GM12801 (cell line): Measurements from ENCODE around the gene IL4I1.

Experiments
- TF ChIP-seq, protein P1 (sequence below): IDR thresholded peaks from one replicate; pipeline ENCODE4 v1.5.1; 2011; ENCODE audit warnings: control low read depth; ENCODE audit not compliant: insufficient read length; ENCODE audit errors: extremely low read depth

The IL4I1 gene

DNA sequence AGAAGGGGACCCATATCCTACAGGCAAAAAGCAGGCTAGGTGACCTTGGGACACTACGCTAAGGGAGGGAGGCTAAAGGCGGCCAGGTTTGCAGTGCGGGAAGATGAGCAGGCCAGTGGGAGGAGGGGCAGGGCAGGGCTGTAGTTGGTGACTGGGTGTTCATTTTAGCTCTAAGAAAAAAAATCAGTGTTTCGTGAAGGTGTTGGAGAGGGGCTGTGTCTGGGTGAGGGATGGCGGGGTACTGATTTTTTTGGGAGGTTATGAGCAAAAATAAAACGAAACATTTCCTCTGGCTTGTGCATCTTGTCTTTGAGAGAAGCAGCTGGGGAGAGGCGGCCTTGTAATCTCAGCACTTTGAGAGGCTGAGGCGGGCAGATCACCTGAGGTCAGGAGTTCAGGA is 37.0 kb upstream of the IL4I1 start:
- TF ChIP-seq, protein P1, sequence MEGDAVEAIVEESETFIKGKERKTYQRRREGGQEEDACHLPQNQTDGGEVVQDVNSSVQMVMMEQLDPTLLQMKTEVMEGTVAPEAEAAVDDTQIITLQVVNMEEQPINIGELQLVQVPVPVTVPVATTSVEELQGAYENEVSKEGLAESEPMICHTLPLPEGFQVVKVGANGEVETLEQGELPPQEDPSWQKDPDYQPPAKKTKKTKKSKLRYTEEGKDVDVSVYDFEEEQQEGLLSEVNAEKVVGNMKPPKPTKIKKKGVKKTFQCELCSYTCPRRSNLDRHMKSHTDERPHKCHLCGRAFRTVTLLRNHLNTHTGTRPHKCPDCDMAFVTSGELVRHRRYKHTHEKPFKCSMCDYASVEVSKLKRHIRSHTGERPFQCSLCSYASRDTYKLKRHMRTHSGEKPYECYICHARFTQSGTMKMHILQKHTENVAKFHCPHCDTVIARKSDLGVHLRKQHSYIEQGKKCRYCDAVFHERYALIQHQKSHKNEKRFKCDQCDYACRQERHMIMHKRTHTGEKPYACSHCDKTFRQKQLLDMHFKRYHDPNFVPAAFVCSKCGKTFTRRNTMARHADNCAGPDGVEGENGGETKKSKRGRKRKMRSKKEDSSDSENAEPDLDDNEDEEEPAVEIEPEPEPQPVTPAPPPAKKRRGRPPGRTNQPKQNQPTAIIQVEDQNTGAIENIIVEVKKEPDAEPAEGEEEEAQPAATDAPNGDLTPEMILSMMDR, result no peak

DNA sequence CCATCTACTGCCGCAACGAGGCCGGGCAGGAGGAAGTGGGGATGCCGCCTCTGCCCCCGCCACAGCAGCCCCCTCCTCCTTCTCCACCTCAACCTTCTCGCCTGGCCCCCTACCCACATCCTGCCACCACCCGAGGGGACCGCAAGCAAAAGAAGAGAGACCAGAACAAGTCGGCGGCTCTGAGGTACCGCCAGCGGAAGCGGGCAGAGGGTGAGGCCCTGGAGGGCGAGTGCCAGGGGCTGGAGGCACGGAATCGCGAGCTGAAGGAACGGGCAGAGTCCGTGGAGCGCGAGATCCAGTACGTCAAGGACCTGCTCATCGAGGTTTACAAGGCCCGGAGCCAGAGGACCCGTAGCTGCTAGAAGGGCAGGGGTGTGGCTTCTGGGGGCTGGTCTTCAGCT is 36.0 kb upstream of the IL4I1 start:
- TF ChIP-seq, protein P1, result no peak

DNA sequence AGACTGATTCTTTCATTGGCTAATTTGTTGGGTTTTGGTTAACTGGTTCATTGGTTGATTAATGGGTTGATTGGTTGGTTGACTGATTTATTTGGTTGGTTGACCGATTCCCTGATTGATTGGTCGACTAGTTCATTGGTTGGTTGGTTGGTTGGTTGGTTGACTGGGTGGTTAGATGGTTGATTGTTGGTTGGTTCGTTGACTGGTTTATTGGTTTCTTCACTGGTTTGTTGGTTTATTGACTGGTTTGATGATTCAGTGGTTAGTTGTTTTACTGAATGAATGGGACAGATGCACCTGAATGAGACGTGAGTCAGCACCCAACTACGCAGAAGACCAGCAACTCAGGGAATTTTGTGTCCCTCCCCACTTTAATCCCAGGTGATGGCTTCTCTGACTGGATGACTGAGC is 35.4 kb upstream of the IL4I1 start:
- TF ChIP-seq, protein P1, result no peak

DNA sequence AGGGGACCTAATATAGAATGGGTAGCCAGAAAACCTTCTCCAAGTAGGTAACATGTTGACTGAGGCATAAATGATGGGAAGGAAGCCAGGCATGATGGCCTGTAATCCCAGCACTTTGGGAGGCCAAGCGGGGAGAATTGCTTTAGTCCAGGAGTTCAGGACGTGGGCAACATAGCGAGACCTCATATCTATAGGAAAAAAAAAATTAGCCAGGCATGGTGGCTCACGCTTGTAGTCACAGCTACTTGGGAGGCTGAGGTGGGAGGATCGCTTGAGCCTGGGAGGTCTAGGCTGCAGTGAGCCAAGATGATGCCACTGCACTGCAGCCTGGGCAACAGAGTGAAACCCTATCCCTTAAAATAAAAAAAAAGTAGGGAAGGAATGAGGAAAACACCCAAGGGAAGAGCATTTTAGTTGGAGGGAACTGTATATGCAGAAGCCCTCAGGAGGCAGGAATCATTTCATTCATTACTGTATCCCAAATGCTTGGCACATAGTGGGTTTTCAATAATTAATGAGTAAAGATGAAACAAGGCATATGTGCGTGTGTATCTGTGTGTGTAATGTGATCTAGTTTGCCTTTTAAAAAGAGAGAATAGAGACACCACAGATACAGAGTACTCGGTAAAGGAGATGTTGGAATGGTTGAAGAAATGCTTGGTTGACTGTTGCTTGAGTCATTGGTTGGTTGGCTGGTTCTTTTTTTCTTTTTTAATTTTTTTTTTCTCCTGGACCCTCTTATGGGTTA is 34.8 kb upstream of the IL4I1 start:
- TF ChIP-seq, protein P1, result no peak

DNA sequence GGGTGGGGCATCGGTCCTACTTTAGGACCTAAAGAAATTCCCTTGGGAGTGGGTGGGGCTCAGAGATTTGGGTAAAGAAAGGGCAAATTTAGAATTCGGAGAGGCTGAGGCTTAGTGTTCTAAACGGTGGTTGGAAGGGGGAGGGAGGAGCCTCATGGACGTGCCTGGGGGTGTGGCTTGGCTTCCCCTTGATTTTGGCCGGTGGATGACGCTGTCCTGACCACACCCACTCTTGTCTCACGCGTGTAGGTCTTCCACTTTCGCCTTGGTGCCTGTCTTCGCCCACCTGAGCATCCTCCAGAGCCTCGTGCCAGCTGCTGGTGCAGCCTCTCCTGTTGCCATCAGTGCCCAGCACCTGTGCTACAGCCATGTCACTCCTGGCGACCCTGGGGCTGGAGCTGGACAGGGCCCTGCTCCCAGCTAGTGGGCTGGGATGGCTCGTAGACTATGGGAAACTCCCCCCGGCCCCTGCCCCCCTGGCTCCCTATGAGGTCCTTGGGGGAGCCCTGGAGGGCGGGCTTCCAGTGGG is 33.9 kb upstream of the IL4I1 start:
- TF ChIP-seq, protein P1, result no peak

DNA sequence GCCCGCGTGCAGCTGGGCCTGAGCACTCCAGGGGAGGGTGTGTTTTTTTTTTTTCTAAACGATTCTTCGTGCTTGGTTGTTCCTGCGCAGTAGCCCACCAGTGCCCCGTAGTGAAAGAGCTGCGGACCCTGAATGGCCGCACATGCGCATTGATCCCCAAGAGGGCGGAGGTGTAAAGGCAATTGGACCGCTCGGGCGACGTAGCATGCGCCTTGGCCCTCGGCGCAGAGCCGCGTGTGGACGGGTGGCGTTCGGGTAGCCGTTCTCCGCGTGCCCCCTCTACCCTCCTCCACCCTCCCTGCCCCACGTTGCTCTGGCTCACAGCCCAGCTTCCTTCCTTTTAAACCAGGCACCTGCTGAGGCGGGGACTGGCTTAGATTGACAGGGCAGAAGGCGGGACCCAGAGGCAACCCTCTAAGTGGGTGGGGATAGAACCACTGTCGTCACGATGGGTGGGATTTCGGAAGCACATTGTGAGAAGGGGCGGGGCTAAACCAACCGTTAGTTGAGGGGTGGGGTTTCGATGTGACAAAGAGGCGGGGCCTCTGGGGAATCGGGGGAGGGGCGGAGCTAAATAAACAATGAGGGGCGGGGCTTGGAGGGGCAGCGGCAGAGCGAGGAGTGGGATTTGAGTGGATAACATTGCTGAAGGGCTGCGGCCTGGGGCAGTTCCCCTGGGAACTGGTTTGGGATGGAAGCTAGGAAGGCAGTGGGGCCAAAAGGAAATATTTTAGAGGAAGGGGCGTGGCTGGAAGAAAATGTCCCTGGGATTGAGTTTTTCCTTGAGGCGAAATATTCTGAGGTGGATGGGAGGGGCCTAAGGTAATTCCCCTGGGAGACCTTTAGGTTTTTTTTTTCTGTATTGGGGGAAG is 33.2 kb upstream of the IL4I1 start:
- TF ChIP-seq, protein P1, result no peak

DNA sequence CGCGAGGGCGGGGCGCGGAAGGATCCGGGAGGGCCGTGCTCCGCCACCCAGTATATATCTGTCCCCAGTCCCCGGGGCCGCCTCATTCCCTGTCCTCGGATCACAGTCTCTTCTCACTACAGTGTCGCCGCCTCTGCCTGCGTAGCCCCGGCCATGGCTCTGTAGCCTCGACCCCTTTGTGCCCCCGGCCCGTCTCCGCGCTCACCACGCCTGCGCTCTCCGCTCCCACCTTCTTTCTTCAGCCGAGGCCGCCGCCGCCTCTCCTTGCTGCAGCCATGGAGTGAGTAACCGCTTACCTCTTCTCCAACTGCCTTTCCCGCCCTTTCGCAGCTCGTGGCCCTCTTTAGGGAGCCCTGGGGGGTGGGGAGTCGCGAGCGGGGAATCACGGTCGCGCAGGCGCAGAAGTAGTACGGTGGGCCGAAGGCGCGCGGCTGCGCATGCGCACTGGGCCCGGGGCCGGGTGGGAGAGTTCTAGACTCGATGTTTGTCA is 32.5 kb upstream of the IL4I1 start, which contains the start of the genes ATF5 and NUP62:
TSS of gene ATF5 (plus strand) at position 85 of the 490 bp plus-strand sequence. CDS start 1,646 bp downstream, outside the sequence.
TSS of gene NUP62 (minus strand) at position 384 of the 490 bp plus-strand sequence. CDS start 19,697 bp downstream, outside the sequence.
- TF ChIP-seq, protein P1, result no peak
